GM12878 (cell line): ENCODE data around the gene GNAO1. TPM values are rescaled to one million over a fixed set of nuclear protein-coding genes. Genes with fewer than 3 reads are reported as not detected.
A peak's percentile ranks its signal among the peaks of the same experiment; 100 is the strongest.

Source experiments
- ATAC-seq: fragments of 200-7000 bp; cut with Tn5 transposase; 3 replicates; pipeline ENCODE4 v1.9.1; 2020; ENCODE audit warnings: mild to moderate bottlenecking, moderate library complexity
- BruUV-seq: library from RNA; stranded (reverse); fragments of 400-500 nt; replicated peaks from 2 replicates; lab custom pipeline; 2021; lab: Mats Ljungman, UMichigan
- CTCF ChIA-PET: fragments of 300-600 bp; sonication (Branson Sonifier 250); formaldehyde crosslinking; extraction: SDS; loops from one replicate; lab custom pipeline; 2021; ENCODE audit warnings: inconsistent platforms; lab: Yijun Ruan, JAX
- POLR2A ChIA-PET: fragments of 350-600 bp; formaldehyde crosslinking; extraction: SDS; loops from one replicate; lab custom pipeline; 2021; ENCODE audit warnings: inconsistent platforms; lab: Charles Lee
- RAD21 ChIA-PET: fragments of 300-600 bp; sonication (Branson Sonifier 250); formaldehyde crosslinking; loops from one replicate; lab custom pipeline; 2023; ENCODE audit warnings: antibody characterized with exemption; ENCODE audit not compliant: unreplicated experiment; lab: Charles Lee
- SMC1A ChIA-PET: fragments of 300-600 bp; sonication (Branson Sonifier 250); formaldehyde crosslinking; loops from one replicate; lab custom pipeline; 2023; ENCODE audit not compliant: unreplicated experiment, uncharacterized antibody; lab: Charles Lee
- DNase-seq: peaks from one replicate; pipeline ENCODE4 v3.0.0-alpha.2; 2011; ENCODE audit warnings: low read depth, low spot score
- FAIRE-seq: peaks from 3 replicates; lab custom pipeline; 2011; peaks lifted over from hg19 to GRCh38; lab: Jason Lieb, UNC
- H2AFZ ChIP-seq: 2 replicates; pipeline ENCODE4 v1.6.0; 2011; ENCODE audit warnings: low read depth, low read length, control low read depth; ENCODE audit not compliant: control insufficient read depth
- H3K27ac ChIP-seq: 2 replicates; pipeline ENCODE4 v1.5.1; 2011; ENCODE audit warnings: control low read depth; ENCODE audit not compliant: control insufficient read depth, insufficient read depth
- H3K27me3 ChIP-seq, 2 experiments: replicated peaks in 1 of 2; 2 replicates each; pipeline versions ENCODE4 v1.6.0 to v1.6.1; 2011; ENCODE audit warnings: low read length in 1 of 2; ENCODE audit not compliant: control insufficient read depth in 2 of 2, insufficient read depth in 2 of 2
- H3K36me3 ChIP-seq, 2 experiments: 2 replicates each; pipeline ENCODE4 v1.5.1; 2011; ENCODE audit warnings: low read length in 1 of 2; ENCODE audit not compliant: control insufficient read depth in 2 of 2, insufficient read depth in 2 of 2
- H3K4me1 ChIP-seq: 2 replicates; pipeline ENCODE4 v1.6.1; 2011; ENCODE audit warnings: mild to moderate bottlenecking, low read length, moderate library complexity, mixed read lengths; ENCODE audit not compliant: control insufficient read depth, insufficient read depth
- H3K4me2 ChIP-seq: 2 replicates; pipeline ENCODE4 v1.6.0; 2011; ENCODE audit warnings: control low read depth; ENCODE audit not compliant: control insufficient read depth, insufficient read depth
- H3K4me3 ChIP-seq: fragments of 200-600 bp; sonication (generic); 2 replicates; pipeline ENCODE4 v1.5.1; 2016
- H3K79me2 ChIP-seq: 2 replicates; pipeline ENCODE4 v1.6.0; 2011; ENCODE audit warnings: low read length; ENCODE audit not compliant: control insufficient read depth, insufficient read depth
- H3K9ac ChIP-seq: 2 replicates; pipeline ENCODE4 v1.8.0; 2011; ENCODE audit warnings: low read length, control low read depth, mixed read lengths; ENCODE audit not compliant: control insufficient read depth, insufficient read depth
- H3K9me3 ChIP-seq: replicated peaks from 3 replicates; pipeline ENCODE4 v1.5.1; 2011; ENCODE audit warnings: mild to moderate bottlenecking, low read length; ENCODE audit not compliant: control insufficient read depth, insufficient read depth
- H4K20me1 ChIP-seq: 2 replicates; pipeline ENCODE4 v1.6.0; 2011; ENCODE audit not compliant: control insufficient read depth, insufficient read depth
- CEBPB ChIP-seq, 2 experiments: fragments of 150-350 bp in 1 of 2; IDR thresholded peaks; 2 replicates each; pipeline ENCODE4 v1.6.1; 2012 to 2014; ENCODE audit warnings: low read depth in 2 of 2, low read length in 2 of 2, borderline replicate concordance in 1 of 2, inconsistent platforms in 1 of 2
- CHD2 ChIP-seq: IDR thresholded peaks from 2 replicates; pipeline ENCODE4 v1.6.1; 2011; ENCODE audit warnings: low read depth, low read length, improper control_type of control experiment, borderline replicate concordance
- PRDM15 ChIP-seq: fragments of 450-650 bp; formaldehyde crosslinking; IDR thresholded peaks from 2 replicates; pipeline ENCODE4 v1.4.0; 2020; ENCODE audit warnings: mild to moderate bottlenecking, moderate library complexity
- RBBP5 ChIP-seq: fragments of 200-600 bp; sonication (generic); conservative IDR thresholded peaks from 2 replicates; pipeline ENCODE4 v1.6.1; 2016
- SIN3A ChIP-seq: IDR thresholded peaks from 2 replicates; pipeline ENCODE4 v1.6.1; 2012; ENCODE audit warnings: low read depth, low read length, improper control_type of control experiment
- in situ Hi-C: fragments of 300-500 bp; cut with MboI; formaldehyde crosslinking; loops from 9 replicates; pipeline ENCODE4 v1.14.3; 2018; ENCODE audit warnings: mixed read lengths
- intact Hi-C: fragments of 100-400 bp; cut with micrococcal nuclease; formaldehyde crosslinking; loops from one replicate; pipeline ENCODE4 v1.14.2; 2022; ENCODE audit not compliant: unreplicated experiment
- polyA plus RNA-seq, 11 experiments: library from polyadenylated mRNA; depleted of rRNA in 4 of 11; unstranded in 6 of 11; stranded (reverse) in 5 of 11; fragments of >200 nt; fragmentation: Nextera tagmentation in 4 of 11; fragmentation: Illumina TruSeq in 1 of 11; extraction: Ambion mirVana in 4 of 11; extraction: Trizol in 1 of 11; gene quantifications; 1 replicate in 1 of 11; 2 replicates in 10 of 11; pipeline versions ENCODE4 v1.2.1 to v1.2.3, GENCODE V29; 2011 to 2016; ENCODE audit warnings: inconsistent platforms in 2 of 11, missing spikeins in 2 of 11, low read depth in 1 of 11
- total RNA-seq, 4 experiments: library from RNA; depleted of rRNA in 3 of 4; stranded (reverse); fragments of >200 nt in 3 of 4; fragmentation: Illumina TruSeq in 1 of 4; extraction: Trizol in 1 of 4; gene quantifications; 2 replicates each; pipeline versions ENCODE4 v1.2.1 to v1.2.3, GENCODE V29; 2013 to 2021

Gene GNAO1
- total and polyA plus RNA-seq, 10 of the 15 experiments (the other 5 are each of a cell fraction or from before 2014, with no cell fraction given): 0.05 to 0.28 (median 0.14) TPM; not detected in 6

- H2AFZ ChIP-seq: no peak overlapping the region
- H3K9ac ChIP-seq: no peak overlapping the region
- RAD21 ChIA-PET: interaction anchor here (1.1 kb wide), 1 partner anchor 61 kb away, joined by 3 read pairs; no protein-coding TSS in a partner anchor
- in situ Hi-C loops (no loop called here), intact Hi-C loops (loop anchor here (2.0 kb wide), 1 partner anchor 33 kb away; no protein-coding TSS in a partner anchor)
- TF ChIP-seq CHD2 (no peak), RBBP5 (no peak), CEBPB (IDR thresholded peaks at IDR 0.05; ENCODE audit: borderline replicate concordance in 1 of 2, low read depth in 2 of 2, low read length in 2 of 2) (peak in 1 of 2 experiments; percentile 22; a peak in 1 of 4 replicates), PRDM15 (CRISPR knock-in tag) (no peak), SIN3A (no peak)
- ATAC-seq: peak; percentile 40; the same call in 2 of the 3 replicates
- H3K36me3 ChIP-seq: no peaks in the 10 kb centered on the region
- CTCF ChIA-PET: interaction anchor here (1.5 kb wide), 1 partner anchor 35 kb away, joined by 3 read pairs; no protein-coding TSS in a partner anchor
- DNase-seq: no peak
- H3K27ac ChIP-seq: no peak overlapping the region
- no peaks in the 10 kb centered on the region for H4K20me1 ChIP-seq
- no peak overlapping the region for H3K4me3 ChIP-seq
- H3K4me2 ChIP-seq: no peak overlapping the region; the same call in 1 of the 2 replicates
- no TSS peak for BruUV-seq
- no peaks in the 10 kb centered on the region for H3K79me2 ChIP-seq
- peaks cover 22% of the 10 kb centered on the region for H3K4me1 ChIP-seq
- POLR2A ChIA-PET: no interaction called here
- H3K27me3 ChIP-seq: peaks cover 11 to 12% of the 10 kb centered on the region in 2 experiments
- H3K9me3 ChIP-seq: no peaks in the 10 kb centered on the region; the same call in 2 of the 3 replicates
- SMC1A ChIA-PET: interaction anchor here (1.0 kb wide), 1 partner anchor 53 kb away, joined by 3 read pairs; no protein-coding TSS in a partner anchor
- no peak for FAIRE-seq
Measured at GRCh38 chr16:56198006-56198754, 6.9 kb downstream of the GNAO1 start.
